GM18858 (cell line): ENCODE results near the gene PPP3CA.
A peak's percentile ranks its signal among the peaks of the same experiment; 100 is the strongest.

Experiments used
- ATAC-seq: cut with Tn5 transposase; IDR thresholded peaks from one replicate; pipeline ENCODE4 v1.9.1; 2021; ENCODE audit not compliant: unreplicated experiment

The PPP3CA gene

DNA sequence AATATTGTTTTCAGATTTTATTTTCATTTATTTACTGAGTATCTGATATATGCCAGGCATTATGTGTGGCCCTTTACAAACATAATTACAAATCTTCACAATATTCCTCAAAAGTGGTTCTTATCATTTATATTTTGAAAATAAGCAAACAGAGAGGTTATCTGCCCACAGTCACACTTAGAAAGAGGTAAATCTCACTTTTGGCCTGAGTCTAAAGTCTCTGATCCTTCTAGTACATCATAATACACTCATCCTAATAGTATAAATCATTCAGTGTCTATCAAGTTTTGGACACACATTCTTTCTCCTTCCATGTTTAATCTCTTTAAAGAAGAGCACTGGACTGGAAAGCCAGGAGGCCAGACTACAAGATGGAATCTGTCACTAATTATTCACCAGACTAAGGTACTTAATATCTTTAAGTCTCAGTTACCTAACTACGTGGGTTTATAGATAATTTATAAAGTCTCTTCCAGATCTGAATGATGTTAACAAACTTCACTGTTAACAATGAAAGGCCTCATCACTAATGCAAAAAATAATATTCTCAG is 281.3 kb downstream of the PPP3CA start:
- no peak for ATAC-seq

DNA sequence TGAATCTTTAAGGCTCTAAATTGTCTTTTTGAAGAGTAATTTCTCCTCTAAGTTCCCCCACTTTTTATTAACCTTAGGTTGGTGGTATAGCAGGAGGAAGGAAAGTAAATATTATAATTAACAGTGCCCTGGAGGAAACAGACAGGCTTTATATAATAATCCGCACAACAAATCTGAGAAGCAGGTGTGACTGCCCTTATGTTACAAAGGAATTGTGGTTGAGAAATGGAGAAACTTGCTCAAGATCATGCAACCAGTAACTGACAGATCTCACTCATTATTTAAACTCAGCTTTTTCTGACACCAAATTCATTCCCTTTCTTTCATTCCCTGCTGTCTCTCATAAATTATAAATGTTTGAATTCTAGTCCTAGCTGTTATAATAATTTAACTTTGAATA is 282.0 kb downstream of the PPP3CA start:
- no peak for ATAC-seq

DNA sequence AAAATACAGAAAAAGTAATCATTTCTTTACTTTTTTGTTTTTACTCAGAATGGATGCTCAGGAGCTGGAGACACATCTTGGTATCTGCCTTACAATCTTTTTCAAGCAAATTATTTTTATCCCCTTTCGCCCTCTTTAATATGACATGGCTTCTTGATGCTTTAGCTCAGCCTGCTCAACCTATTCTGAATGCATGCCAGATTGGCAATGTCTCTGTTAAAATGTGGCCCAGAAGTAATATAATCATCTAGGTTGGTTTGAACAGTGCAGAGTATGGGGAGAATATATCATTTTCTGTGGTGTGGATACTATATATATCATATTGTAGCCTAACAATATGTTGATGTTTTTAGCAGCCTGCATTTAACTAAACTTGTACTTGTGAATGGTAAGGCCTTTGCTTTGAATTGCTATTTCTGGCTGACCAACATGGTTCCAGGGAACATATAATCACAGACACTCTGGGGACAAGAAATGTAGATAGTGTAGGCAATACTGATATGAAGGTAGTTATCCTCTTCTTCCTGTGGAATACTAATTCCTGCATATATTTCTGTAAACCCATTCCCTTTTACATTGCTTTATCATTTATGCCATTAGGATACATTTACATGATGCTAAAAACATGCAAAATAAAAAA is 282.7 kb downstream of the PPP3CA start:
- no peak for ATAC-seq

DNA sequence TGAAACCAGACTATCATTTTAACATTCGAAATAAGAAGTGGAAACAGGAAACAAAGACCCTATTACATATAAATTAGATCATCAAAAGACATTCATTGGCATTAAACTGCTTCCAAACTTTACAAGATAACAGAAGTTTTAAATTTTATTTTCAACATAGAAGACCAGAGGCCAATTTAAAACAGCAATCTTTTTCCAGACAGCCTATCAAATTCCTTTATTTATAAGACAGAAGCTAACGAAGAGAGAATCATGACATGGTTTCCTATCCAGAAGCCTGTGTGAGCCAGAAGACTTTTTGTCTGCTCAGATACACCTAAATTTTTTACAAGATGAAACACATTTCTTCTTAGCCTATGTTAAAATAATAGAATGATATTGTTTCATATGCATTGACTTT is 291.9 kb downstream of the PPP3CA start:
- ATAC-seq, result no peak

DNA sequence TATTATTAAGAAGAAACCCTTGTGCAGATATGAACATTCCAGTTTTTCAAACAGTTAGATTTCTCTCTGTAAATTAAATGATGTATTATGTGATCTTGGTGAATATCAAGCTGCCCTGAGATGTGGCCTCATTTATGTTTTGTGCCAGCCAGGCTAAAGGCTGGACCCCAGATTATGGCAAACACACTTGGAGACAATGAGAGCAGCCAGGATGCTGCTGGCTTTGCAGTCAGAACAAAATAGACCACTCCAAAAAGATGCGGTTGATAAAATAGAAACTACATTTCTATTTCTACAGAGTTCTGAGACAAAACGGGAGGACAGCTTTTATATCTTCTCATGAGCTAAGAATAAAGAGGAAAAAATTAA is 296.5 kb downstream of the PPP3CA start:
- ATAC-seq, result no peak

DNA sequence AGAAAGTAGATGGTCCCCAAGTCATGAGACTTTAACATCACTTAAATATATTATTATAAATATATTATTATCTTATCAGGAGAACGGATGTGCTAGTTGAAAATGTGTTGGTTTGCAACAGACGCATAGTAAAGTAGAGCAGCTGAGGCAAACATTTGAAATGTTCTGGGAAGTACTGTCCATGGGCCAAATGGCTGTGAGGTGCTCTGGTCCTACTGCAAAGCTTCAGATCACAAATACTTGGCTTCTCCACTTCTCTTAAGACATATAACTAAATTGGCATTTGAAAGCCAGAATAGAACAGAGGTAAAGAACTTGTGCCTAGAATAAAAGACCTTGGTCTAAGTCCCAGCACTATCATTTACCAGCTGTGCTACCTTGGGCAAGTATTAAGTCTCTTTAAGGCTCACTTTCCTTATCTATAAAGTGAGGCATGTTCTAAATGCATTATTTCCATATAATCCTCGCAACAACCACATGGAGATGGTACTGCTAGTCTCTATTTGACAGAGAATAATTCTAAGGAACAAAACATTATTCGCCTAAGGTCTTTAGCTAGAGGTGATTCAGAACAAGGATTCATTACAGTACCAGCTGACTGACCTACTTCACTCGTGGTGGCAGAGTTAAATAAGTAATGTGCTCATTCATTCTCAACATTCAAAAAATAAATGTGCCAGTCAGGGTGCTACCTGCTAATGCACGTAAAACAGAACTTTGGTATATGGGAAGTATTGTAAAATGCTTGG is 297.1 kb downstream of the PPP3CA start:
- no peak for ATAC-seq

DNA sequence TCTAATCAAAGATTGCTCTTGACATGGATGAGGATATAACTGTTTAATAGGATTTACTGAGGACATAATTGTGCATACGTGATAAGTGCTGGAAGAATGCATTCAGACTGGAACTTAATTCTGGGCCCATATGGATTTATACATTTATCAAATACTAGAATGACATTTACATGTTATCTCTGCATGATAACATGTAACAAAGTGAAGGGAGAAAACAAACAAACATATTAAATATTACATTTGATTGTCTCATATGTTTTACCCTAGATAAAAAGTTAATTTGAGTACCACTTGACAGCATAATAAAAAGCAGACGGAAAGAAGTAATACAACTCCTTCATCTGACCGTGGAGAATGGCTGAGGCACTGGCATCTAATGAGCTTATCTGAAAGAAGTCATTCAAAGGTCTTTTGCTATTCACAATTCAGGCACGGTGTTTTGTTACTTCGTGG is 297.8 kb downstream of the PPP3CA start:
- no peak for ATAC-seq

DNA sequence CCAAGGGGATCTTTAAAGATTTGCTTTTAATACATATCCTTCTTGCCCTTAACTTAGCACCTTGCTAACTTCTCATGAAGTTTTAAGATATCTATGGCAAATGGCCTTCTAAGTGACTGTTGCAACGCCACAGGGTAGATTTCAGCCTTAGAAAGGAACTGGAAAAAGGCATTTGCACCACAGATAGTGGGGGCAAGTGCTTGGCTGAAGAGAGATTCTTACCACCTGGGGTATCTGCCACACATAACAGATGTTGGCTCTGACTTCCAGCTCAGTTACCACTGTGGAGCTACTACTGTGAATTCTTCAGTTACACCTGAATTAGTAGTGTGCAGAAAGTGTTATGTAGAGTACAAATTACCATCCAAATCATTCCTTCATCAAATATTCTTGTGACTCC is 302.6 kb downstream of the PPP3CA start:
- no peak for ATAC-seq

DNA sequence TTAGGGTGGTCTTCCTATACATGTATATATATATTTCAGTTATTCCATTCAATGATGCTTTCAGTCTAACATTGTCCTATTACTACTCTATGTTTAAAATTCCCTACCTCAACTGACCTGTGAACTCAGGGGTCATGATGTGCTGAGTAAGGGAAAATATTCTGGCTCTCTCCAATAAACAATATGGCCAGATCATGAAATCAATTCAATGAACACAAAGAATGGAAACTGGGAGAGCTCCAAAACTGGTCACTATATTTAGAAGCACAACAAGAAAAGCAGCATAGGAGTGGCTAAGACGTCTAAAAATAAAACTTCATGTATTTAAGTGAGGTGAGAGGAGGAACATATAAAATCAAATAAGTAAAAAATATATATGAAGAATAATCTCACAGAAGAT is 304.5 kb downstream of the PPP3CA start:
- ATAC-seq, result no peak

DNA sequence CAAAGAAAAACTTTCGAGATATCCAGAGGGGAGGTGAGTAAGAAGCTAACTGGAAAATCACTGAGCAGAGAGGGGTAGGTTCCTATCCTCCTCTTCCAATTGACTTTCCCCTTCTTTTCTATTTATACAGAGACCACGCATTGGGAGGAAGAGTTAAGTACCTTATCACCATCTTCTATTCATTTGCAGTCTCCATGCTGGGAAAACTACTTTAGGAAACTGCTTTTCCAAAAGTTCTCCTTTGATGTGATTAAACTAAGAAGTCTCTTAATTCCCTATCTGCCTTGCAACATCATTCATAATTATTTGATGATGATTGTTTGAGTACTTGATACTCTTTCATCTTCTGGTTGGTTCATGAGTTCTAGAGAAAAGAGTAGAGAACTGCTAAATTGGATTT is 306.6 kb downstream of the PPP3CA start:
- no peak for ATAC-seq

DNA sequence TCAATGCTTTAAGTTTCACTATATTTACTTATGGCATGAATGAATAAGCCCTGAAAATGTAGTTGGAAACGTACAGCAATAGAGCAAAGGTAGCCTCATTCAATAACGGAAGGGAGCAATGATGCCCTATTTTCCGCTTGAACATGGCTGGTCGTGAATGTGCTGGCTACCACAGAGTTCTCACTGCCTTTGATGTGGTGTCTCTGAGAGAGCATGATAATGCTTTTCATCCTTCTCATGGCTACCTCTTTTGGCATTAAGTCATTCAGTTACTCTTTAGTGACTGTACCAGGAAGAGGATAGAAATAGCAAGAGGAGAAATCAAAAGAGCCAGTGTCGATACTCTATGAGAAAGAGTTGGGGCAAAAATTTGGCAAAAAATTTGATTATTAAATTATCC is 308.0 kb downstream of the PPP3CA start:
- no peak for ATAC-seq

DNA sequence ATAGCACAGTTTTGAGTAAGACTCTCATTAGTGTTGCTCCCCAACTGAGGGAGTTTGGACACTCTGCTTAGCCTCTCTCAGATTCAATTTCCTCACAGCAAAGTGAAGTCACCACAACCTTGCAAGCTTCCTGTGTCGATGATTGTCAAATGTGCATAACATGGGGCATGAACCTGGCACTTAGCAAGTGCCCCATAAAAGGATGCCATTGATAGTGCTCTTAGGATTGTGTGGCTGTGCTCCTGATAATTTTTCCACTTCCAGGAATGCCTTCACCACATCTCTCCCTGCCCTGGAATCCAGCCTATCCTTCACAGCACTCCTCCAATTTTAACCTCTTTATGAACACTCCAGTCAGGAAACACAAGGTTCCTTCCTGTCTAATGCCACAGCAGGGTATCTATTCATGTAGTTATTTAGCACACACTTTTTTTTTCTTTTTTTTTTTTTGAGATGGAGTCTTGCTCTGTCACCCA is 309.4 kb downstream of the PPP3CA start:
- ATAC-seq, result peak; percentile 53

DNA sequence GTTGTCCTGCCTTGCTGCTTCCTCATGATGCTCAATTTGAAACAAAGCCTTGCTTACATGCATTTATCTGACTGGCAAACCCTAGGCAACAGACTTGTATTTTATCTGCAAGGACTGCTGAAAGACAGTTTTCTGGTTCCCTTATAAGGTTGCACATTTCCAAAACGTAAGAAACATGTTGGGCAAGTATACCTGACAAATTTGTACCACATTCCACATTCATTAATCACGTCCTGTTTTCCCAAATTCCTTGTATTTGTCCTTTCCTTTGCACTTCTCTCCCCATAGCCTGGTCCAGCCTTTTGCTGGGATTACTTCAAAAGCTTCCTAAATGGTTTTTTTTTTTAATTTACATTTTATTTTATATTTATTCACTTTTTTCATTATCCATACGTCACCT is 310.1 kb downstream of the PPP3CA start:
- ATAC-seq, result no peak

DNA sequence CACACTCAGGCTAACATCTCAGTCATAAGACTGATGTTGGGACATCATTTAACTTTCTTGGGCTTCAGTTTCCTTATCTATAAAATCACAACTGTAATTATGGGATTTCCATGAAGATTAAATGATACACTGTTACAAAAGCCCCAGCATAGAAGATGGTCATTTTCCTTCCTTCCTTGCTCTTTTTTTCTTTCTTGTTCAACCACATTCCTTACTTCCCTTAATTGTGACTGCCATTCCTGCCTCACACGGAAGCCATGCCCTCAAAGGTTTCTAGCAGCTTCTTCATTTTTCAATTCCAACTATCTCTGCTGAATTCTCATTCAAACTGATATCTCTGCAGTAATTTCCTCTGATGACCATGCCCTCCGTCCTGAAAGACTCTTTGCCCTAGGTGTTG is 311.8 kb downstream of the PPP3CA start:
- no peak for ATAC-seq

DNA sequence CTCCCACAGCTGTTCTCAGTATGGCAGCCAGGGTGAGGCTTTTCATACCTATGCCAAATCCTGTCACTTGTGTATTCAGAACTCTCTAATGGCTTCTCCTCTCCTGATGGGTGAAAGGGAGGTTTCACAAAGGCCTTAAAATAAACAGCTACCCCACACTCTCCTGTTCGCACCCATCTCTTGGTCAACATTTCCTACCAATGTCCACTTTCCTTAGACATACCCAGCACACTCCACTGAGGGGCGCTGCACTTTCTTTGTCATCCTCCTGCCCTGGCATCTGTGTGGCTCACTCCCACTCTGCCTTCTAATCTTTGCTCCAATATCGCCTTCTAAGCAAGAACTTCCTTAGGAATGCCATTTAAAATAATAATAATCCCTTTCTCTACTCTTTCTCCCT is 313.3 kb downstream of the PPP3CA start:
- no peak for ATAC-seq

DNA sequence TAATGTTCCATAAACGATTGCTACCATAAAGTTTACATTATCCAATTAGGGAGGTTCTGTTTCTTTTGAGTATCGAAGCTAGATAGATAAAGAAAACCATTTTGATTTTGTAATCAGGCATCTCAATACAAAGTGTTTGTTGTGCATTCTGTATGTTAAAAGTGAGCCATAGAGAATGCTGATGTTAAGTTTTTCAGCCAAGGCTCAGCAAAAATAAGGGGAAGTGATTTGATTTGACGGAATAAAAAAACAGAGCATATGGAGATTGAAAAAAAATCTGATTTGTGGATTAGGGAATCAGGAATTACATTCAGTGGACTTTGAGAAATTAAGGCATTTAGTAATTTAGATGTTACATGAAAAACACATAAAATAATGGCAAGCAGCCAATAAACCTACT is 314.8 kb downstream of the PPP3CA start:
- ATAC-seq, result no peak

DNA sequence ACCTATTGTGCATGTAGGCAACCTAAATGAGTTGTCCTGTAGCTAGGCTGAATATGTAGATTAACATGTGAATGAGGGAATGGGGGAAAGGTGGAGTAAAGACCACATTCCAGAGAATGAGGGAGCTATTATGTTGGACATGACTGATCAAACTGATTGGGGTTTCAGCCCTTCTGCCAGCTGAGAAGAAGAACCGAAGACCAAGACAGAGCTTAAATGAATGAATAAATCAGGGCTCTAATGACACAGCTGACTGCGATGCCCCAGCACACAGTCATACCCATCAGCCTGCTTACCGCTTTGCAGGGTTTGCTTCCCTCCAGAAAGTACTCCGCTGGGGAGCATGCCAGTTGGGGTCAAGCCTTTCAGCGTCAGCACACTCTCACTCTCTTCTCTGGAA is 315.4 kb downstream of the PPP3CA start:
- ATAC-seq, result no peak

DNA sequence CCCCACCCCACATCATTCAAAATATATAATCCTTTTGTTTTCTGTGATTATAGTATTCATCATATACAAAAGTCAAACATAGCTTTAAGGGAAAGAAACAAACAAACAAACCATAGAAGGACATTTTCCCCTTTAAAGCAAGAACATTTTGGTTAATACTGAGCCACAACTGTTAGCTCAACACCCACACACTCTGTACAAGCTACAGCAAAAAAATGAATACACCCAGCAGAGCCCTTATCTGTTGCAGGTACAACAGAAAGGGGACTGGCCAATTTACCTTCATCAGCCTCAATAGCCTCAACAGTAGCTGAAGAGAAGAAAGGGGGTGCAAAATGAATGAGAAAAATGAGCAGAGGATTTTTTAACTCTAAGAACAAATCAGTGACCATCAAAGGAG is 318.4 kb downstream of the PPP3CA start:
- ATAC-seq, result peak; percentile 57

DNA sequence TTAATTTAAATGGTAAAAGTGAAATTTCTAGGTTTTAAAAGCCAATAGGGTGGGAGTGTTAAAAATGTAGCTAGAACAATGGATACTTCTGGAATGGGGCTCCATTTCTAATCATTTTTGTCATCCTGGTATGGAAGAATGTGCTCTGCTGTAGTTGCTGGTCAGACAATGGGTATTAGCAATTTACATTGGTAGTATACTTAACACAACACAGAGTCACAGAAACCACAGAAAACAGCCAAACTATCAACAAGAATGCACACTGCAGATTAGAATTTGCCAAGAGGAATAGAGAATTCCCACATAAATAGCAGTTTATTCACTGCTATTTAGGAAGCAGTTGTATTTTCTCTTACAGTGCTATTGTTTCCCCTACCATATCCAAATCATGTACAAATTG is 319.6 kb downstream of the PPP3CA start:
- no peak for ATAC-seq

DNA sequence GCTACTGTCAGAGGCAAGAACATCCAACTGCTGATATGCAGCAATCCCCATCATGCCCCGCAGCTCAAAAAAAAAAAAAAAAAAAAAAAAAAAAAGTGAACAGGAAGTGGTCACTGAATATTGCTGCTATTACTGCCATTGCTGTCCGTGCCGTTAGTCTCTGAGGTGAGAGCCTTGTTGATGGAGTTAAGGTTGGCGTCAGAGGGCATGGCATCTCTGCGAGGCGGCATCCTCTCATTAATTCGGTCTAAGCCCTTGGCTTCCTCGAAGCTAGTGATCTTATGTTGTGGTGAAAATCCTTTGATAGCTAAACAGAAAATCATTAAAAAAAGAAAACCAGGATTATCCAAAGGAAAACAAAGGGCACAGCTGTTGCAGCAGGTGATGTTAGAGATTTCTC is 321.6 kb downstream of the PPP3CA start:
- ATAC-seq, result no peak

DNA sequence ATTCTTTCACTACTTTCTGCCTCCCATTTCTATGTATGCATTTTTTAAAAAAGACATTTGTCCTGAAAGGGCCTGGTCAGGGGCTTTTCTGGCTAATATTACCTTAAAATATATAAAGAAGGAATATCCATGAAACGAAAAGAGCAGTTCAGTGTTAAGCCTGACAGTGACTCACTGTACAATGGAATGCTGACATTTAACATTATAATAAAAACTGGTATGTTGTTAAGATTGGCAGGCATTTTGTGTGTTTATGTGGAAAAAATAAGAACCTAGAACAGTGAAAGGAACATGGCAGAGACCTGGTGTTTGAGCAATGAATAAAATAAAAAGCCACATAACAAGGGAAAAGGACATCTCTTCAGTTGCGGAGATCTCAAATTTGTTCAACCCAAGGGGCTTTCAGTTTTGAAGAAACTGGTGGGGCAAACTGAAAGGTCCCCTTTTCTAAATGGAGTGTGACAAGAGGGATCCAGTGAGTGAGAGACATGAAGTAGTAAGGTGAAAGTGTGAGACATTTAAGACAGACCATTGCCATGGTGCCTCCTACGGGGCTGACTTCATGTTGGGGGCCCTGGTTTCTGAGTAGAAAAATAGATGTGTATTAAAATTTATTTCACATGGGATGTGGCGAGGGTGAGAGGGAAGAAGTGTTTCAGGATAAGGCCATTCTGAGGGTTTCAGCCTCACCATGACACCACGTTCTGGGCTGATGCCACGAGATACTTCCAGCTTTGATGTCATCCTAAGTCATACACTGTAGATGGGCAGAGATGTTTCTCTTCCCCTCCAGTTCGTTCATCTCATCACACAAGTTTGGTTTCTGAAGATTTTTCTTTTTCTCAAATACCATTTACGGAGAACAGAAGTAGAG is 324.9 kb downstream of the PPP3CA start:
- no peak for ATAC-seq

DNA sequence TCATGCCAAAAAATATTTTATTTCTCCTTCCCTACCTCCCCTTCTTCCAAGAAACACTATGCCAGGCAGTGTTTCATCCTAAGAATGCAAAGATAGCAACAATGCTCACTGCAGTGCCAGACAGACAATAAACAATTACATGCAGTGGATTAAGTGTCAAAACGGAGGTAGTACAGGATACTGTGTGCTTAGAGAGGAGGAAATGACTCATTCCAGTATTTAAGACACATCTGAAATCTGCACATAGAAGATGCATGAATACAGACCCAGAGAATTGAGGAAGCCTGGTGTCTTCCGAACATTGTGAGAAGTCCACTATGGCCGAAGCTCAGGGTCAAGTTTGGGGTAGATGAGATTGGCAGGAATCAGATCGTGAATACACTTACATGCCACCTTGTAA is 326.4 kb downstream of the PPP3CA start:
- ATAC-seq, result peak; percentile 64
